ENCODE measurements around the gene CTTN.

Gene CTTN

GRCh38 chr11:70456921-70457532, 58.7 kb downstream of the CTTN start:
- no peak for DNase-seq

GRCh38 chr11:70458736-70459135, 60.4 kb downstream of the CTTN start:
- DNase-seq: no peak

- DNase-seq: no peak
Measured at GRCh38 chr11:70460111-70460510, 61.8 kb downstream of the CTTN start.

GRCh38 chr11:70460964-70461363, 62.6 kb downstream of the CTTN start:
- DNase-seq: no peak

GRCh38 chr11:70462818-70463477, 64.6 kb downstream of the CTTN start:
- no peak for DNase-seq

GRCh38 chr11:70463478-70464255, 65.3 kb downstream of the CTTN start:
- no peak for DNase-seq

GRCh38 chr11:70464509-70465361, 66.4 kb downstream of the CTTN start:
- no peak for DNase-seq

GRCh38 chr11:70466154-70466553, 67.8 kb downstream of the CTTN start:
- no peak for DNase-seq

- DNase-seq: no peak
Measured at GRCh38 chr11:70466596-70466995, 68.3 kb downstream of the CTTN start.

- peak in 2 of 5 experiments; percentile 4 to 13 for DNase-seq
Measured at GRCh38 chr11:70467201-70468085, 69.1 kb downstream of the CTTN start.

- no peak for DNase-seq
Measured at GRCh38 chr11:70468256-70469195, 70.2 kb downstream of the CTTN start.

GRCh38 chr11:70470127-70470526, 71.8 kb downstream of the CTTN start:
- DNase-seq: no peak

- peak in 1 of 5 experiments; percentile 20 for DNase-seq
Measured at GRCh38 chr11:70471254-70471653, 72.9 kb downstream of the CTTN start.

- DNase-seq: no peak
Measured at GRCh38 chr11:70472240-70472639, 73.9 kb downstream of the CTTN start.

GRCh38 chr11:70473186-70473872, 75.0 kb downstream of the CTTN start:
- DNase-seq: no peak

GRCh38 chr11:70473873-70474690, 75.8 kb downstream of the CTTN start:
- no peak for DNase-seq

GRCh38 chr11:70474710-70475109, 76.4 kb downstream of the CTTN start:
- no peak for DNase-seq

- DNase-seq: no peak
Measured at GRCh38 chr11:70476669-70477068, 78.3 kb downstream of the CTTN start.

GRCh38 chr11:70477176-70477575, 78.8 kb downstream of the CTTN start:
- DNase-seq: no peak

All from T-helper 2 cell (primary cell).